GM19395 (cell line): ENCODE measurements around the gene UBQLN1.
"Not testable (repeated sequence)": the region's sequence is repeated elsewhere in the genome, so short reads cannot be mapped to it uniquely, and the experiment has no call there.

Experiments
- ATAC-seq: cut with Tn5 transposase; IDR thresholded peaks from one replicate; pipeline ENCODE4 v1.9.1; 2021; ENCODE audit warnings: mild to moderate bottlenecking, moderate library complexity; ENCODE audit not compliant: unreplicated experiment

Gene UBQLN1

DNA sequence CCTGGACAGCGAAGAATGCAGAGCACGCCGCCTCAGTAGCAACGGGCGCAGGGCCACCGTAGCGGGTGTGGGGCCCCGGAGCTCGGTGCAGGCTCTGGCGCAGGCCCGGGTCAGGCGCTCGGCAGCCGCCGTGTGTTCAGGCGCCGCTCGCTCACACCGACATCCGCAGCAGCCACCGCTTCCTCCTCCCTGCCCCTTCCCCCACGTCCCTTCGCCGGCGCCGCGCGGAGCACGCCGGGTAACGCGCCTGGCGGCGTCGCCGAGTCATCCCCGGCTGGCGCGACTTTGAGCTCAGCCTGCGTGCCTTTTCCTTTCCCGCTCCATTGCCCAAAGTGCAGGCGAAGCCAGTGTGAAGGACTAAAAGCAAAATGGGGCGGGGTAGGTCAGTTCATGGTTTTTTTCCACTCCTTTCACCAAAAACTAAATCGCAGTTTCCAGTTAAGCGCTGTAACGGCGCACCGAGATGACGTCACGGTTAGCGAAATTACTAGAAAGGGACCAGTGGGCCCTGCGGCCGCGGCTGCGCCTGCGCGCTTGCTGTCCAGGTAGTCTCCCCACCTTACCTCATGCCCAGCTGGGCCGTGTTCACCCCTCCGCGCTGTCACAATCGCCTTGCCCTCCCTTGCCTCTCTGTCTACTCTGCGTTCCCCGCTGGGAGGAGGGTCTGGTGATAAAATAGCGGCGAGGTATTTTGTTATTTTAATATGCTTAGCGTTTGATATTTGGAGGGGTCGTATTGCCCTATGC lies at the start of gene UBQLN1:
Gene UBQLN1 (minus strand): TSS at position 191 of the 747 bp plus-strand sequence. CDS start 279 bp downstream, outside the sequence.
- peak; percentile 81 for ATAC-seq

DNA sequence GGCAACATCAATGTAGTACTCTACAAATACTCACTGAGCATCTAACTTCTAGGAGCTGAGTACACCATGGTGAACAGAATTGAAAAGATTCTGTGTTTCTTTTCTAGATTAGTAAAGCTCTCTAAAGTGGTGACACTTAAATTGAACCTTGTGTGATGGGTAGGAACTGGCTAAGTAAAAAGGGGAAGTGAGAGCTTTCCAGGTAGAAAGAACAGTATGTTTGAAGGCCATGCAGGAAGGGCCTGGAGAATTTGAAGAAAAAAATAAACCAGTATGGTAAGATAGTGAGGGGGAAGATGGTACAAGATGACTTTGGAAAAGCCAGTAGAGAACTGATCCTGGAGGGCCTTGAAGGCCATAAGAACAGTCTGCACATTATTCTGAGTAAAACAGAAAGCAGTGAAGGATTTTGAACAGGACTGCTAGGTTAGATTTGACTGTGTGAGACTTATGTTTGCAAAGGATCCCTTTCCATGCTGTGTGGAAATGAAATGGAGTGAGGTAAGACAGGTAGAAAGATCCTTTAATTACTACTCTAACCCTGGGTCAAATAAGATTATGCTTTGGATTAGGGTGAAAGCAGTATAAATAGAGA lies 46.7 kb upstream of the UBQLN1 start:
- peak; percentile 83 for ATAC-seq

DNA sequence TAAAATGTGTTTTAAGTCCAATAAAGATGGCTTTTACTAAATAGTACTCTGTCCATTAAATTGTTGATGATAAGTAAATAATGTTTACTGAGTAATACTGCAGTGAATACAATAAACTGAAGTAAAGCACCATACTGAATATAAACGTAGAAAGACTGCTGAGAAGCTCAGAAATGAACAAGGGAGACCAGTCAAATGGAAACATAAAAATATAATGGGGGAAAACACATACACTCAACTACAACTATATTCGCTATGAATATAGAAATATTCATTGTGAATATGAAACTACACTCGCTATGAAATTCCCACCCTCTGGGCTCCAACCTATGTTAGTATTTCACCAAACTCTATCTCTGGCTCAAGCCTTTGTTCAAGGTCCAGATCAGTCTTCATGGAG lies 41.9 kb upstream of the UBQLN1 start:
- ATAC-seq, result no peak

DNA sequence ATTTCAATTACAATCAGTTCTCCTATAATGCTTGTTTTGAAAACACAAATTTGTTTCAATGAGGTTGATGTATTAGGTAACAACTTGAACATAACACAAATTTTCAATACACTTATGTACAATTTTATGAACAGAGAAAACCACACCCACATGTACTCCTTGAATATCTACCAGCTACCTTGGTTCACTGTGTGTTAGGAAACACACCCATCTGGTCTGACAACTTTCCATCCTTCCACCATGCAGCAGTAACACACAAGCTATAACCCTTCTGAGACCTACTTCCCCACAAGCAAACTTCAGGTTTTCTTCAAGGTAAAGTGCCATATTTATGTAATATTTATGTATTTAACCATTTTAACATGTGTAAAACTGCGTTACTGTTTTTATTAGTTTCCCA lies 36.4 kb upstream of the UBQLN1 start:
- no peak for ATAC-seq

DNA sequence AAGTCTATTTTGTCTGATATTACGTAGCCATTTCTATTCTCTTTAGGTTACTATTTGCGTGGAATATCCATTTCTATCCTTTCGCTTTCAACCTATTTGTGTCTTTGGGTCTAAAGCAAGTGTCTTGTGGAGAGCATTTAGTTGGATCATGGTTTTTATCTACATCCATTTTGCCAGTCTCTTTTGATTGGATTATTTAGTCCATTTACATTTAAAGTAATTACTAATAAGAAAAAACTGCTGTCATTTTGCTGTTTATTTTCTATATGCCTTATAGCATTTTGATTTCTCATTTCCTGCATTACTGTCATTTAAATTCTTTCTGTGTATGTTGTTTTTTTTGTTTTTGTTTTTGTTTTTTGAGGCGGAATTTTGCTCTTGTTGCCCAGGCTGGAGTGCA lies 26.0 kb upstream of the UBQLN1 start:
- no peak for ATAC-seq

DNA sequence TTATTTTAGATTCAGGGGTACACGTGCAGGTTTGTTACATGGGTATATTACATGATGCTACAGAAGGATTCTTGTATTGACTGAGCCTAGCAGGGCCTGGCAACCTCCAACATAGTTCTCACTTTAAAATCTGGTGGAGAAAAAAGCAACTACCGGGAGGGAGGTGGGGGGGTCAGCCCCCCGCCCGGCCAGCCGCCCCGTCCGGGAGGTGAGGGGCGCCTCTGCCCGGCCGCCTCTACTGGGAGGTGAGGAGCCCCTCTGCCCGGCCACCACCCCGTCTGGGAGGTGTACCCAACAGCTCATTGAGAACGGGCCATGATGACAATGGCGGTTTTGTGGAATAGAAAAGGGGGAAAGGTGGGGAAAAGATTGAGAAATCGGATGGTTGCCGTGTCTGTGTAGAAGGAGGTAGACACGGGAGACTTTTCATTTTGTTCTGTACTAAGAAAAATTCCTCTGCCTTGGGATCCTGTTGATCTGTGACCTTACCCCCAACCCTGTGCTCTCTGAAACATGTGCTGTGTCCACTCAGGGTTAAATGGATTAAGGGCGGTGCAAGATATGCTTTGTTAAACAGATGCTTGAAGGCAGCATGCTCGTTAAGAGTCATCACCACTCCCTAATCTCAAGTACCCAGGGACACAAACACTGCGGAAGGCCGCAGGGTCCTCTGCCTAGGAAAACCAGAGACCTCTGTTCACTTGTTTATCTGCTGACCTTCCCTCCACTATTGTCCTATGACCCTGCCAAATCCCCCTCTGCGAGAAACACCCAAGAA lies 21.0 kb upstream of the UBQLN1 start:
- not testable (repeated sequence) for ATAC-seq

DNA sequence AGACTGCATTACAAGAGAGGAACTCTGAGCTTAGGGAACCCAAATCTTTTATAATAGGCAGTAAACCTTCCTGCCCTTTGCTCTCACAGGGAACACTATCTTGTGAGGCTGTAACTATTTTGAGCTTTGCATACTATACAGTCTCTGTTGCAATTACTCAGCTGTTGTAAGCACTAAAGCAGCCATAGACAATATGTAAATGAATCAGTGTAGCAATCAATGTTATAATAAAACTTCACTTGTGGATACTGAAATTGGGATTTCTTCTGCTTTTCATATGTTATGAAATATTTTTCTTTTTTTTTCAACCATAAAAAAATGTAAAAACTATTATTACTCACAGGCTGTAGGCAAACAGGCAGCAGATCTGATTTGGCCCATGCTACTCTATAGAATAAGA lies 16.7 kb upstream of the UBQLN1 start:
- no peak for ATAC-seq

DNA sequence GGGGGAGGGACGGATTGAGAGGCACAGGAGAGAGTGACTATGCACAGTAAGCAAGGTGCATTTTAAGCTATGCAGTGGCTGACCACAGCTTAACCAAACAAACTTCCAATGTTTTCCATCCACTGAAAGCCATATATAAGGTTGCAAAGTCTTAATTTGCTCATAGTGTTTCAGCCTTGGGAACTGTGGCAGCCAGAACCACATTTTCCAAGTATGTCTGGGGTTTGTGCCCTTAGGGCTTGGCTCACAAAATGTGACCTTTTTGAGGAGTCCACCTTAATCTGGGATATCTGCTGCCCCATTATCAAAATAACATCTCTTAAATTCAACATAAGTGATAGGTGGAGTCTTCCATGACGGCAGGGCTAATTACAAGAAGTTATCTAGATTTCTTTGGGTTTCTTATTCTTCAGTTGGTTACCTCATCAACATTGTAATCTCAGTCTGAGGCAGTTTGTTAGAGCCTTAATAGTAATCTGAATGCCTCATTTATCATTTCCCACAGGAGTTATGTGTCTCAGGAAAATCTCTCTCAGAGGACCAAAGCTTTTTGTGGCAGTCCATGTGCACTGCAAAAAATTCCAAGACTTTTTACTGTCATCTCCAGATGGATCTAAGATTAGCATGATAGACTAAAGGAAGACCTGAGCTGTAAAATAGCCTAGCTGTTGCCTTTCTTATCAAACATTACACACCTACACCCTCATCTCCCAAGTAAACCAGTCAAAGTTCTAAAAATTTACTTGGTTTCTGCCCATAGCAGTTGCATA lies 15.2 kb upstream of the UBQLN1 start:
- no peak for ATAC-seq

DNA sequence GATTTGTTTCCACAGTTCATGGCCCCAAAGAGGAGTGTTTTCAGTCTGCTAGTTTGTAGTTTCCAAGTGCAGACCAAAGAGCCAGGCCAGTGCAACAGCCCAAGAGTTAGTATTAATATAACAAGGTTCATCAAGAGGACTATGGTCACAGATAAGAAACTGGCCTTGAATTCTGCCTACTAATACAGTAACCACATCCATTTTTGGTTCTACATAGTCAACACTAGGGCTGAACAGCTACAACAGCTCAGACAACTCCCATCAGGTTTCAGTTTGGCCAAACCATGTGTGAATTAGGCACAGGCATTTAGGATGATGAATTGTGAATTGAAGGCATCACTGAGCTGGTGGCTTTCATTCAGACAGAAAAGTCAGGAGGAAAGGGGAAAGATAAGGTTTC lies 13.8 kb upstream of the UBQLN1 start:
- ATAC-seq, result no peak

DNA sequence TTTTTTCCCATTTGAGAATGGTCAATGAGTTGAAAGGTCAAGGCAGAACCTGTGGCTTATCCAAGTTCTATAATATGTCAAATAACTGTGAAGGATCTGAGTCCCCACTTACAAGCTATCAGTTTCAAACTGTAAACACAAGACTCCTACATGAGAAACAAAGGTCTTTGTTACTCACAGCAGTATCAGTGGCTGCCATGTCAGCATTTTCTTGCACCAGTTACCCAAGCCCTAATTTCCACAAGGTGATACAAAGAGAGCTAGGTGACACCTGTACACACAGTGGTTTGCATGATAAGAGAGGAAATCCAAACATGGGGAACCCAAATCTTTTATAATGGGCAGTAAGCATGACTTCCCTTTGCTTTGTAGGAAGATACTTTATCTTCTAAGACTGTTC lies 8.0 kb upstream of the UBQLN1 start:
- no peak for ATAC-seq

DNA sequence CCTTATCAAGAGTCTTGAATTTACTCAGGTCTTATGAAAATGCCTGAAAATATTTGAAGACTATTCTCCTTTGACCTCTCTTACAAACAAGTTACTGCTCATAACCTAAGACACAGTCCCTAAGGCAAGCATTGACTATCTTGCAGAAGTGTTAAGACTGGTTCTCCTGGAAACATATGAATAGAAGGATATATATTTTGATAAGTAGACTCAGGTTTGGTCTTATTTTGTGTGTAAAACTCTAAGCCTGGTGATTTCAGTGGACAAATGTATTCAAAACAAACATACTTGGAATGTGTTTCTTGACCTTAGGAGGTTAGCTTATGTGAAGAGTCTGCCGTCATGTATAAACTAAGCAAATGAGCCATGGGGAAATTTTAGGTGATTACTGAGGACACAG lies 7.5 kb upstream of the UBQLN1 start:
- ATAC-seq, result no peak

DNA sequence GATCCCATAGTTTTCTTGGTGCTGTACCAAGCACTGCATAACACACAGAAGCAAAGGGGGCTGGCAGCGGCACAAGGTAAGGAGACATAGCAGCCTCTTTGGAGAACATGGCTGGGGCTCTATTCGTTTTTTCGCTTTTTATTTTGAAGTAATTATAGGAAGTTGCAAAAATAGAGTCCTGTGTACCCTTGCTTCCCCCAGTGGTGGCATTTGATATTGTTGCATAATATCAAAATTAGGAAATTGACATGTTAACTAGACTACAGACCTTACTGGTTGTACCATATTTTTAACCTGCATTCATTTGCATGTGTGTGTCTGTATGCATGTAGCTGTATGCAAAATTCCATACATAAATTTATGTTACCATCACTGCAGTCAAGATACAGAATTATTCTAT lies 6.6 kb upstream of the UBQLN1 start:
- ATAC-seq, result no peak

DNA sequence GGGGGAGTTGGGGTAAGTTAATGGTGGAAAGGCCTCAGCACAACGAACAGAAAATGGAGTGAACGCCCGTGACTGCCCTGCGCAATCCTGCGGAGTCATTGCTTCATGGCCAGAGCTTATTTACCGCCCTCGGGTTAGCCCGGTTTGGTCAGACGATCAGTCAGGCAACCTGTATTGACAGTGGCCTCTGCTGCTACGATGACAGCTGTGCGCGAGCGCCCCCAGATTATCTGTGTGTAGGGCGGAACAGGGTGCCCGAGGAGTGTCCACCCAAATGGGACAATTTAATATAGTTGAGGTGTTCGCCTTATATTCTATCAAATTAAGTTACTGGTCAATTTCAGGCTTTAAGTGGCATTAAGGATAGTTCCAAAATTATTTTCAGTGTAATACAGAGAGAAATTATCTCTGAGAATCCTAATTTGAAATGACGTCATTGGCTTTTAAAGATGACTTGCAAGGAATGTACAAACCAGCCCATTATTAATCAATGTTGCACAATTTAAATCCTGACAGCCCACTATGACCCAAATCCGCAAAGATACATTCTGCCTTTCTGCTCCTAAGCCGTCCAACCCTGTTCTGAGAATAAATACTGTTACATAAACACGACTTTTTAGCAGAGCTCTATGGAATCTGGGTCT lies 879 bp upstream of the UBQLN1 start:
- ATAC-seq, result peak; percentile 62

DNA sequence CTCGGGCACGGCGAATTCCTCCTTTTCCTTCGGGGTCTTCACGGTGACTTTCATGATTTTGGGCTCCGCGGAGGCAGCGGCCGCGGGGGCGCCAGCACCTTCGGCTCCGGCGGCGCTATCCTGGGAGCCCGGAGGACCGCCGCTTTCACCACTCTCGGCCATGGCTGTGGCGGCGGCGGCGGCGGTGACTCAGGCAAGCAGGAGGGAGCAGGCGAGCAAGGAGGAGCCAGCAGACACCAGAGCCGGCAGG lies 315 bp downstream of the UBQLN1 start:
- peak; percentile 61 for ATAC-seq

DNA sequence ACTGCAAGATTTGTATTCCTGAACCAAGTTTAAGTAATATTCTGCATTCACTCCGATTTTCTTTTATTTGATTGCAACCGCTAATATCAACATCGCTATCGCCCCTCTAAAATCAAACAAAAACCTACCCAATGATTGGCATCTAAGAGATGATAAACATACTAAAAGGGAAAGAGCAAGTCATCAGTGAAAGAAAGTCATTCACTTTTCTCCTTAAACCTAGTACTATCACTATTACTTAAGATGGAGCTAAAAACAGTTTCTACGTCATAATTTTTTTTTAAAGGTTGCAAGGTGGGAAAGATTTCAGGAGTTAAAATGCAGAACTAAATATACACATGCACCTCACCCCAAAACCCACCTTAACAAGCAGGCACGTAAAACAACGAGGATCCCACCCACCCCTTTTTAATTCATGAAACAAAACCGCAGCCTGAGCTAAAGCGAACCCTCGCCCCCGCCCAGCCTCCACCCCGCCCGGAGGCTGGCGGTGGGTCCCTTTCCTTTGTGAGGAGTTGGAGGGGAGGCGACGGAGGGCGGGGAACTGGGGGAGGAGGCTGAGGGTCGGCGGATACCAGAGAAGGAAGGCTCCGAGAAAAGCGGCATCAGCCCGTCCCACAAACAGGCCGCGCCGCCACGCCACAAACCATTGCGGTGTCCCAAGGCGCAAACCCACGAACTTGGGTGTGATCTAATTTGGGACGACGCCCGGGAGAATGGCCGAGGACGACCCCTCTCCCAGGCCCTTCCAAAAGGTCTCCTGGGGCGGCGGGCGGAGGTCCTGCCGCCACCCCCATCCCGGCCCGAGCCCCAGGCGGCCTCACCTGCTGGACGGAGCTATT lies 861 bp downstream of the UBQLN1 start:
- peak; percentile 26 for ATAC-seq

DNA sequence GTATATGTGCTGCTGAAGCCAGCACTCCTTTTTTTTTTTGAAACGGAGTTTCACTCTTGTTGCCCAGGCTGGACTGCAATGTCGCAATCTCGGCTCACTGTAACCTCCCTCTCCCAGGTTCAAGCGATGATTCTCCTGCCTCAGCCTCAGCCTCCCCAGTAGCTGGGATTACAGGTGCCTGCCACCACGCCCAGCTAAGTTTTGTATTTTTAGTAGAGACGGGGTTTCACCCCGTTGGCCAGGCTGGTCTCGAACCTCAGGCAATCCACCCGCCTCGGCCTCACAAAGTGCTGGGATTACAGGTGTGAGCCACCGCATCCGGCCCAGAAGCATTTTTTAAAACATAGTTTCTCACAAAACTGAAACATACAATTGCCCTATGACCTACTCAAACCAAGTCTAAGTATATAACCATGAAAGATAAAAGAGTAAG lies 2.5 kb downstream of the UBQLN1 start:
- ATAC-seq, result not testable (repeated sequence)

DNA sequence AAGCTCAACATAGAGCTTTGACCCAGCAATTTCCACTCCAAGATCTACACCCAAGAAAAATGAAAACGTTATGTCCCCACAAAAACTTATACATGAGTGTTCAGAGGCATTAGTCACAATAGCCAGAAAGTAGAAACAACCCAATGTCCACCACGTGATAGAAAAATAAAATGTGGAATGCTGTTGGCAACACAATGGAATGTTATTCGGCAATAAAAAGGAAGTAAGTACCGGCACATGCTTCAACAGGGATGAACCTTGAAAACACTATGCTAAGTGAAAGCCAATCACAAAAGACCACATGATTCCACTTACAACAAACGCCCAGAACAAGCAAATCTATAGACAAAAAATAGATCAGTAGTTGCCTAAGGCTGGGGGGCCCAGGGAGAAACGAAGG lies 6.0 kb downstream of the UBQLN1 start:
- ATAC-seq, result no peak

DNA sequence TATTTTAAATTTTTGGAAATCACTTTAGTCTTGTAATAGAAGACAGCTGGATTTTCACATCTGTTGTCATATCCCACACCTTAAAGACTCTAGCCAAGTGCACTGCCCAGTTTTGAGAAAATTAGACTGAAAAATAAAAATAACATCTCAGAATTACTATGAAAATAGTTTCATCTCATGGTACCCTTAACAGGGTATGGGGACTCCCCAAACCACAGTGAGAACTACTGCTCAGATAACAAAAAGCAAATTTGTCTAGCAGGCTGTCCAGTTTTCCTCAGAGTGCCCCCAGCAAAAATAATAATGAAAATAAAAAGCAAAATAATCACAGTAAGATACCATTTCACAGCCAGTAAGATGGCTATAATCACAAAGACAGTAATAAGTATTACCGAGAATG lies 6.5 kb downstream of the UBQLN1 start:
- no peak for ATAC-seq

DNA sequence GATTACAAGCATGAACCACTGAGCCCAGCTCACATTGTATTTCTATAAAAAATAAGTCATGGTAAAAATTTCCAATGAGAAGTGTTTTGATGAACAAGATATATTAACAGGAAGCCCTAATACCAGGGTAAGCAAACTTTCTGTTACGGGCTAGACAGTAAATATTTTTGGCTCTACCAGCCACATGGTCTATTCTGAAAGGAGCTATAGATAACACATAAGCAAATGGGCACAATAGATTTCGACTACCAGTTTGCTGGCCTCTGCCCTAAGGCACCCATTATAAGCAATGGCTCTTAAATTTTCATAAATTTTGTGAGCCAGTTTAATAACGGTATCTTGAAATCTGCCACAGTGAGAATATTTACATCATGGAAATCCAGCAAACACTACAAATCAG lies 8.1 kb downstream of the UBQLN1 start:
- ATAC-seq, result peak; percentile 45

DNA sequence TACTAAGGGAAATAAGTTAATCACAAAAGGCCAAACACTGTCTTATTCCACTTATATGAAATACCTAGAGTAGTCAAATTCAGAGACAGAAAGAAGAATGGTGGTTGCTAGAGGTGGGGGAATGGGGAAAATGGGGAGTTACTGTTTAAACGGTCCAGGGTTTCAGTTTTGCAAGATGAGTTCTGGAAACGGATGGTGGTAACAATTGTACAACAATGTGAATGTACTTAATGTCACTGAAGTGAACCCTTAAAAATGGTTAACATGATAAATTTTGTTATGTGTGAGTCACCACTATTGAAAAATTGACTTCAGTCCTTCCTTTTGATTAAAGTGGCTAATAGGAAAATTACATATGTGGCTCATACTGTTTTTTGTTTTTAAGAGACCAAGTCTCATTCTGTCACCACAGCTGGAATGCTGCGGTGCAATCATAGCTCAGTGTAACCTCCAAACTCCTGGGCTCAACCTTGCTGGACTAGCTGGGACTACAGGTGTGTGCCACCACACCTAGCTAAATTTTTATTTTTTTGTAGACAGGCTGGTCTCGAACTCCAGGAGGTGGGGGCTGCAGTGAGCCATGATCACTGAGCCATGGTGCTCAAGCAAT lies 8.7 kb downstream of the UBQLN1 start:
- peak; percentile 60 for ATAC-seq
